Measurements from ENCODE around the gene PLA2G2C.

- no peak for TF ChIP-seq CTCF (conservative IDR thresholded peaks at IDR 0.05 in 1 of 2, IDR thresholded peaks at IDR 0.05 in 1 of 2; ENCODE audit: extremely low read depth in 1 of 2, insufficient read depth in 1 of 2, low read depth in 1 of 2, low read length in 2 of 2)
- no peak for TF ChIP-seq EZH2 (IDR thresholded peaks at IDR 0.05; ENCODE audit: borderline replicate concordance, low read length)
Observed at GRCh38 chr1:20134995-20135394, 51.3 kb downstream of the PLA2G2C start.
